ENCODE results near the gene MMP1. TPM values are rescaled to one million over a fixed set of nuclear protein-coding genes. Genes with fewer than 3 reads are reported as not detected.
A peak's percentile ranks its signal among the peaks of the same experiment; 100 is the strongest.

The MMP1 gene
- total RNA-seq, 4 donors from 2014 or later: 0.35 to 1.7 (median 1.0) TPM

DNA sequence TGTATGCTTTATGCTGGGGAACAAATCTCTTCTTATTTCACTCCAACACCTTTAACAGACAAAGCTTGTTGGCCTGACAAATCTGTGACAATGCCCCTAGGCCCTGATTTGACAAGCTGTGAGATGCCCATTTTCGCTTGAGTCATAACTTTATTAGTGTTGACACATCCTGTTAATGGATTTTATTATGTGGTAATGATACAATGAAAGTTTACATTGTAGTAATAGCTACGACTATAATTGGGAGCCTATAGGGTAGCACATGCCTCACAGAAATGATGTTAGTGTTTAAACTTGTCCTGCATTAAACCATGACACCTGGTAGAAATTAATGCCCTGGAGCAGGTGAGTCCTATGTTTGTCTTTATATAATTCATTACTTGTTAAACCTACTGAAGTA, 14.2 kb downstream of the MMP1 start:
- Histone ChIP-seq H3K4me3 (no peak overlapping the region), H3K9me3 (no peaks in the 10 kb centered on the region), H3K27ac (no peak overlapping the region), H3K27me3 (no peaks in the 10 kb centered on the region), H3K4me1 (no peaks in the 10 kb centered on the region), H3K36me3 (no peaks in the 10 kb centered on the region)
- TF ChIP-seq, protein P1, sequence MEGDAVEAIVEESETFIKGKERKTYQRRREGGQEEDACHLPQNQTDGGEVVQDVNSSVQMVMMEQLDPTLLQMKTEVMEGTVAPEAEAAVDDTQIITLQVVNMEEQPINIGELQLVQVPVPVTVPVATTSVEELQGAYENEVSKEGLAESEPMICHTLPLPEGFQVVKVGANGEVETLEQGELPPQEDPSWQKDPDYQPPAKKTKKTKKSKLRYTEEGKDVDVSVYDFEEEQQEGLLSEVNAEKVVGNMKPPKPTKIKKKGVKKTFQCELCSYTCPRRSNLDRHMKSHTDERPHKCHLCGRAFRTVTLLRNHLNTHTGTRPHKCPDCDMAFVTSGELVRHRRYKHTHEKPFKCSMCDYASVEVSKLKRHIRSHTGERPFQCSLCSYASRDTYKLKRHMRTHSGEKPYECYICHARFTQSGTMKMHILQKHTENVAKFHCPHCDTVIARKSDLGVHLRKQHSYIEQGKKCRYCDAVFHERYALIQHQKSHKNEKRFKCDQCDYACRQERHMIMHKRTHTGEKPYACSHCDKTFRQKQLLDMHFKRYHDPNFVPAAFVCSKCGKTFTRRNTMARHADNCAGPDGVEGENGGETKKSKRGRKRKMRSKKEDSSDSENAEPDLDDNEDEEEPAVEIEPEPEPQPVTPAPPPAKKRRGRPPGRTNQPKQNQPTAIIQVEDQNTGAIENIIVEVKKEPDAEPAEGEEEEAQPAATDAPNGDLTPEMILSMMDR (IDR thresholded peaks at IDR 0.05): no peak
- DNase-seq: no peak

DNA sequence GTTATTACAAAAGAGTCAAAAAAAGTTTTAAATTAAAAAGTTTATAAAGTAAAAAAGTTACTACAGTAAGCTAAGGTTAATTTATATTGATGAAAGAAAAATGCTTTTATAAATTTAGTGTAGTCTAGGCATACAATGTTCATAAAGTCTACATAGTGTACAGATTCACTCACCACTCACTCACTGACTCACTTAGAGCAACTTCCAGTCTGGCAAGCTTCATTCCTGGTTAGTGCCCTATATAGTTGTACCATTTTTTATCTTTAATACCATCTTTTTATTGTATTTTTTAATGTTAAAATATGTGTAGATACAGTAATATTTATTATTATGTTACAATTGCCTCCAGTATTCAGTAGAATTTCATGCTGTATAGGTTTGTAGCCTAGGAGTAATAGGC, 14.9 kb downstream of the MMP1 start:
- Histone ChIP-seq H3K9me3 (no peaks in the 10 kb centered on the region), H3K27me3 (no peaks in the 10 kb centered on the region), H3K4me3 (no peak overlapping the region), H3K27ac (no peak overlapping the region), H3K4me1 (no peaks in the 10 kb centered on the region), H3K36me3 (no peaks in the 10 kb centered on the region)
- no peak for DNase-seq
- TF ChIP-seq POLR2A (IDR thresholded peaks at IDR 0.05): no peak
- TF ChIP-seq, protein P1 (IDR thresholded peaks at IDR 0.05): no peak

DNA sequence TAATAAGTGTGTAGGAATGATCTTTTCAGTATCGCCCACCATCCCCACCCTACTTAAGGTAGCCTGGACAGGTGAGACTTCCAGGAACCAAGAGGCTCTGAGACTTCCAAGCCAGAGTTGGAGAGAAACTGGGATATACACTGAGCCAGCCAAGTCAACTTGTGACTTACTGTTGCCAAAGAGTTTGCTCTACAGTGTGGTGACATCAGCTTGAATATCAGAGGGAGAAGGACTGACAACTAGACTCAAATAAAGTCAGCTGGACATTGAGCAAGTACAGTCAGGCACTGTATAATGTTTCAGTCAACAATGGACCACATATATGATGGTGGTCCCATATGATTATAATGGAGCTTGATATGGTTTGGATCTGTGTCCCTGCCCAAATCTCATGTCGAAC, 16.3 kb downstream of the MMP1 start:
- TF ChIP-seq, protein P1 (IDR thresholded peaks at IDR 0.05): no peak
- no peak for TF ChIP-seq POLR2A (IDR thresholded peaks at IDR 0.05)
- H3K4me1 ChIP-seq: no peaks in the 10 kb centered on the region
- H3K27ac ChIP-seq: no peak overlapping the region
- no peak for DNase-seq
- H3K36me3 ChIP-seq: no peaks in the 10 kb centered on the region
- no peak overlapping the region for H3K4me3 ChIP-seq
- no peaks in the 10 kb centered on the region for H3K27me3 ChIP-seq
- H3K9me3 ChIP-seq: no peaks in the 10 kb centered on the region

DNA sequence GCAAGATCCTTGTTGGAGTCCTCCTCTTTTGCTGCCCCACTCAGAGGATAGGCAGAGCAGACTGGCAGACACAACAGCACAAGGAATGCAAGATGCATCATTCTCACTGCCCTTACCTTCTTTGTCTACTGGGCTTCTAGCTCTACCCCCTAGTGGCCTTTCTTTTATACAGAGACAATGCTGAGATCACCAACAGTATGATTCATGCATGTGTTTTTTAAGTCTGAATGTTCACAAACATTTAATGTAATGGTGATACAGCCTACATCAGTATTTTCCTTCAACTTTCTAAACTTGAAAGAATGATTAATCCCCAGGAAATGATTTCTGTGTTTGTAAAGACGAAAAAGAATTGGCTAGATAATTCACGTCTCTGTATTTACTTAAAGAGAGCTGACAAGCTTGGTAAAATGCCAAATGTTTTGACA, 17.5 kb downstream of the MMP1 start, which contains the start of gene MMP10:
TSS of gene MMP10 (minus strand) at position 138 of the 428 bp plus-strand sequence. CDS start at position 101, 37 bp downstream.
- no peak for DNase-seq
- no peaks in the 10 kb centered on the region for H3K36me3 ChIP-seq
- H3K27me3 ChIP-seq: no peaks in the 10 kb centered on the region
- H3K27ac ChIP-seq: no peak within 1 kb of the TSS
- no peaks in the 10 kb centered on the region for H3K9me3 ChIP-seq
- no peak for TF ChIP-seq POLR2A (IDR thresholded peaks at IDR 0.05)
- TF ChIP-seq, protein P1 (IDR thresholded peaks at IDR 0.05): peak in 4 of 6 experiments; percentile 9 to 42 (median 30)
- no peak within 1 kb of the TSS for H3K4me3 ChIP-seq
- no peaks in the 10 kb centered on the region for H3K4me1 ChIP-seq

DNA sequence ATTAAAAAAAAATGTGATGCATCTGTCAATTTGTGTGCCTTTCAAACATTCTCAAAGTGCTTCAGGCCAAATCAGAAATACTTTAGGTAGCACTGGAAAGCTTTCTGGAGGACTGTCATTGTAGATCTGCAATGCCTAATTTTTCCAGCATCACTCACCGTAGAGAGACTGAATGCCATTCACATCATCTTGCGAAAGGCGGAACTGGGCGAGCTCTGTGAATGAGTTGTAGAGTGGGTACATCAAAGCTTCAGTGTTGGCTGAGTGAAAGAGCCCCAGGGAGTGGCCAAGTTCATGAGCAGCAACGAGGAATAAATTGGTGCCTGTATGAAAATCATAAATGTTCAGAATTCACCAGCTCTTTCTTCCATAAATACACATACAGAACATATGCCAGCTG, 21.5 kb downstream of the MMP1 start:
- no peak overlapping the region for H3K27ac ChIP-seq
- H3K9me3 ChIP-seq: no peaks in the 10 kb centered on the region

More for the DNA sequence above, 21.5 kb downstream of the MMP1 start:
- no peaks in the 10 kb centered on the region for H3K27me3 ChIP-seq
- H3K4me1 ChIP-seq: no peaks in the 10 kb centered on the region
- no peak for DNase-seq
- H3K4me3 ChIP-seq: no peak overlapping the region
- no peaks in the 10 kb centered on the region for H3K36me3 ChIP-seq
- TF ChIP-seq, protein P1 (IDR thresholded peaks at IDR 0.05): no peak
- TF ChIP-seq POLR2A (IDR thresholded peaks at IDR 0.05): no peak
